Adrenal gland (tissue), 5 donors: ENCODE data around the gene C1orf52.
A peak's percentile ranks its signal among the peaks of the same experiment; 100 is the strongest.

Experiments used
- POLR2A ChIP-seq, 2 donors: fragments of 450-650 bp; IDR thresholded peaks; one replicate each; pipeline ENCODE4 v1.6.1; 2017; ENCODE audit warnings: antibody characterized with exemption in 2 of 2, mild to moderate bottlenecking in 2 of 2, moderate library complexity in 1 of 2
- TF ChIP-seq, protein P1 (sequence below), 6 experiments: fragments of 450-650 bp in 4 of 6; fragments of 200-600 bp in 2 of 6; sonication (generic) in 1 of 6; IDR thresholded peaks; 1 replicate in 5 of 6; 2 replicates in 1 of 6; pipeline versions ENCODE4 v1.5.1 to v1.8.0; 2016 to 2021; ENCODE audit warnings: antibody characterized with exemption in 6 of 6, mild to moderate bottlenecking in 2 of 6, moderate library complexity in 1 of 6
- donor health status: DM: no; HTN: no; CAD: no.

DNA sequence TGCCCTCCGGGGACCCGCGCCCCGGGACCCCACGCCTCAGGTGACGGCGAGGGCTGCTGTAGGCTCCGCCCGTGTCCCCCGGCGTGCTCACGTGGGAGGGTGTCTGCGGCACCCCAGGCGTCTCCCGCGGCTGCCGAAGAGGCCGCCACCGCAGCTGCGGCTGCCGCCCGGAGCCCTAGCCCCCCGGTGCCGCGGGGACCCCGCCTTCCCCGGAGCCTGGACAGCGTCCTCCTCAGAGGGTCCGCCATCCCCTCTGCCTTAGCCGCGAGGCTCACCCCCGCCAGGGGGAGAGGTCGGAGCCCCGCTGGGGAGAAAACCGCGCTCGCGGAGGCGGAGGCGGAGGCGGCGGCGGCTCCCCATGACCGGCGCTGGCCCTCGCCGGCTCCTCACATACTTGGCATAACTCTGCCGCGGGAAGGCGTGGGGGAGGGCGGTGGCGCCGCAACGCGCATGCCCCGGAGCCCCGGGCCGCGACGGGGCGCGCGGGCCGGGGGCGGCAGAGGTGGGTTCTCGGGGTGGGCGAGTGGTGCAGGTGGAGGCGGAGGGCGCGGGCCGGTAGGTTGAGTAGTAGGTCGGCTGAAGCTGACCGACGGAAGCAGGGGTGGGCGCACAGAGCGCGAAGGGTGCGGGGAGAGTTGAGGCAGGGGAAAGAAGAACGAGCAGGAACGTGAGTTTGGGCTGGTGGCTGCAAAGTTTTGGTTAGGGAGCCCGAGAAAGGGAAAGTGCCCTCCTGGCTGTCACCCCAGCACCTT, 57.9 kb downstream of the C1orf52 start:
- peak; percentile 3 to 70 for TF ChIP-seq POLR2A (IDR thresholded peaks at IDR 0.05)
- TF ChIP-seq, protein P1, sequence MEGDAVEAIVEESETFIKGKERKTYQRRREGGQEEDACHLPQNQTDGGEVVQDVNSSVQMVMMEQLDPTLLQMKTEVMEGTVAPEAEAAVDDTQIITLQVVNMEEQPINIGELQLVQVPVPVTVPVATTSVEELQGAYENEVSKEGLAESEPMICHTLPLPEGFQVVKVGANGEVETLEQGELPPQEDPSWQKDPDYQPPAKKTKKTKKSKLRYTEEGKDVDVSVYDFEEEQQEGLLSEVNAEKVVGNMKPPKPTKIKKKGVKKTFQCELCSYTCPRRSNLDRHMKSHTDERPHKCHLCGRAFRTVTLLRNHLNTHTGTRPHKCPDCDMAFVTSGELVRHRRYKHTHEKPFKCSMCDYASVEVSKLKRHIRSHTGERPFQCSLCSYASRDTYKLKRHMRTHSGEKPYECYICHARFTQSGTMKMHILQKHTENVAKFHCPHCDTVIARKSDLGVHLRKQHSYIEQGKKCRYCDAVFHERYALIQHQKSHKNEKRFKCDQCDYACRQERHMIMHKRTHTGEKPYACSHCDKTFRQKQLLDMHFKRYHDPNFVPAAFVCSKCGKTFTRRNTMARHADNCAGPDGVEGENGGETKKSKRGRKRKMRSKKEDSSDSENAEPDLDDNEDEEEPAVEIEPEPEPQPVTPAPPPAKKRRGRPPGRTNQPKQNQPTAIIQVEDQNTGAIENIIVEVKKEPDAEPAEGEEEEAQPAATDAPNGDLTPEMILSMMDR (IDR thresholded peaks at IDR 0.05), result no peak
